ENCODE data around the gene OBSCN.
"Not testable (repeated sequence)": the region's sequence is repeated elsewhere in the genome, so short reads cannot be mapped to it uniquely, and the experiment has no call there.

OBSCN gene

GRCh38 chr1:228226956-228227791 is 19.3 kb downstream of the OBSCN start:
- DNase-seq (ENCODE audit: low read depth in 2 of 2): no peak

GRCh38 chr1:228228147-228228546 is 20.3 kb downstream of the OBSCN start:
- not testable (repeated sequence) for DNase-seq (ENCODE audit: low read depth in 2 of 2)

- peak; percentile 80 to 86 for DNase-seq (ENCODE audit: low read depth in 2 of 2)
These were observed 20.8 kb downstream of the OBSCN start for GRCh38 chr1:228228601-228229074.

GRCh38 chr1:228231189-228231588 is 23.3 kb downstream of the OBSCN start:
- DNase-seq (ENCODE audit: low read depth in 2 of 2): no peak

- DNase-seq (ENCODE audit: low read depth in 2 of 2): no peak
These were observed 25.3 kb downstream of the OBSCN start for GRCh38 chr1:228233136-228233535.

GRCh38 chr1:228234921-228235320 is 27.1 kb downstream of the OBSCN start:
- DNase-seq (ENCODE audit: low read depth in 2 of 2): no peak

- no peak for DNase-seq (ENCODE audit: low read depth in 2 of 2)
These were observed 28.9 kb downstream of the OBSCN start for GRCh38 chr1:228236744-228237143.

- DNase-seq (ENCODE audit: low read depth in 2 of 2): no peak
These were observed 30.2 kb downstream of the OBSCN start for GRCh38 chr1:228238007-228238406.

- DNase-seq (ENCODE audit: low read depth in 2 of 2): no peak
These were observed 30.6 kb downstream of the OBSCN start for GRCh38 chr1:228238461-228238860.

GRCh38 chr1:228240411-228241240 is 32.8 kb downstream of the OBSCN start:
- no peak for DNase-seq (ENCODE audit: low read depth in 2 of 2)

- no peak for DNase-seq (ENCODE audit: low read depth in 2 of 2)
These were observed 33.4 kb downstream of the OBSCN start for GRCh38 chr1:228241259-228241658.

- DNase-seq (ENCODE audit: low read depth in 2 of 2): no peak
These were observed 34.6 kb downstream of the OBSCN start for GRCh38 chr1:228242409-228242808.

- DNase-seq (ENCODE audit: low read depth in 2 of 2): no peak
These were observed 35.2 kb downstream of the OBSCN start for GRCh38 chr1:228243093-228243492.

- not testable (repeated sequence) for DNase-seq (ENCODE audit: low read depth in 2 of 2)
These were observed 36.1 kb downstream of the OBSCN start for GRCh38 chr1:228243989-228244388.

GRCh38 chr1:228245111-228245510 is 37.3 kb downstream of the OBSCN start:
- DNase-seq (ENCODE audit: low read depth in 2 of 2): no peak

- DNase-seq (ENCODE audit: low read depth in 2 of 2): no peak
These were observed 38.5 kb downstream of the OBSCN start for GRCh38 chr1:228246216-228246900.

- DNase-seq (ENCODE audit: low read depth in 2 of 2): no peak
These were observed 41.9 kb downstream of the OBSCN start for GRCh38 chr1:228249513-228250305.

- DNase-seq (ENCODE audit: low read depth in 2 of 2): not testable (repeated sequence)
These were observed 44.6 kb downstream of the OBSCN start for GRCh38 chr1:228252476-228252875.

- DNase-seq (ENCODE audit: low read depth in 2 of 2): no peak
These were observed 49.0 kb downstream of the OBSCN start for GRCh38 chr1:228256626-228257375.

GRCh38 chr1:228258486-228258885 is 50.6 kb downstream of the OBSCN start:
- DNase-seq (ENCODE audit: low read depth in 2 of 2): no peak
